Astrocyte of the spinal cord (primary cell): ENCODE data around the gene DENND4A.
"Not testable (repeated sequence)": the region's sequence is repeated elsewhere in the genome, so short reads cannot be mapped to it uniquely, and the experiment has no call there.

Experiments used
- DNase-seq: peaks from one replicate; pipeline ENCODE4 v3.0.0; 2011; ENCODE audit warnings: low read depth, low spot score
- H3K4me3 ChIP-seq: 2 replicates; pipeline ENCODE4 v1.5.1; 2011; ENCODE audit warnings: low read depth, mild to moderate bottlenecking, low read length, moderate library complexity
- in situ Hi-C: cut with HindIII; loops from 2 replicates; pipeline ENCODE4 v1.10.0; 2017; ENCODE audit warnings: low sequenced_read_pairs
- TF ChIP-seq, protein P1 (sequence below): IDR thresholded peaks from 2 replicates; pipeline ENCODE4 v1.5.1; 2012; ENCODE audit warnings: low read depth, mild to moderate bottlenecking, low read length, inconsistent platforms

Gene DENND4A

DNA sequence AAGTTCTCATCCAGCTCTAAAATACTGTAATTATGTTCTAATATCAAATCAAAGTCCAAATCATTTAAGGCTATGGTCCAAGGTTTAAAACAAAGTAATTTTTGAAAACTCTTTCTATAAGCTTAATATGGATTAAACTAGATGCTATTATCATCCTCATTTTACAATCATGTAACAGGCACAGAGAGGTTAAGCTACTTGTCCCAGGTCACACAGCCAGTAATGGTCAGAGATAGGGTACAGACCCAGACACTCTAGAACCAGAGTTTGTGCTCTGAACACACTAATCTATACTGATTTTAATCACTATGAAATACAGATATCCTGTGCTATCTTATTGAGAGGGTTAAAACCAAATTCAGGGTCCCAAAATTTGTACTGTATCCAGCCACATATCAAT is 44.8 kb downstream of the DENND4A start:
- no peak for DNase-seq
- no peak overlapping the region for H3K4me3 ChIP-seq
- in situ Hi-C loops = no loop called here
- TF ChIP-seq, protein P1, sequence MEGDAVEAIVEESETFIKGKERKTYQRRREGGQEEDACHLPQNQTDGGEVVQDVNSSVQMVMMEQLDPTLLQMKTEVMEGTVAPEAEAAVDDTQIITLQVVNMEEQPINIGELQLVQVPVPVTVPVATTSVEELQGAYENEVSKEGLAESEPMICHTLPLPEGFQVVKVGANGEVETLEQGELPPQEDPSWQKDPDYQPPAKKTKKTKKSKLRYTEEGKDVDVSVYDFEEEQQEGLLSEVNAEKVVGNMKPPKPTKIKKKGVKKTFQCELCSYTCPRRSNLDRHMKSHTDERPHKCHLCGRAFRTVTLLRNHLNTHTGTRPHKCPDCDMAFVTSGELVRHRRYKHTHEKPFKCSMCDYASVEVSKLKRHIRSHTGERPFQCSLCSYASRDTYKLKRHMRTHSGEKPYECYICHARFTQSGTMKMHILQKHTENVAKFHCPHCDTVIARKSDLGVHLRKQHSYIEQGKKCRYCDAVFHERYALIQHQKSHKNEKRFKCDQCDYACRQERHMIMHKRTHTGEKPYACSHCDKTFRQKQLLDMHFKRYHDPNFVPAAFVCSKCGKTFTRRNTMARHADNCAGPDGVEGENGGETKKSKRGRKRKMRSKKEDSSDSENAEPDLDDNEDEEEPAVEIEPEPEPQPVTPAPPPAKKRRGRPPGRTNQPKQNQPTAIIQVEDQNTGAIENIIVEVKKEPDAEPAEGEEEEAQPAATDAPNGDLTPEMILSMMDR = no peak

DNA sequence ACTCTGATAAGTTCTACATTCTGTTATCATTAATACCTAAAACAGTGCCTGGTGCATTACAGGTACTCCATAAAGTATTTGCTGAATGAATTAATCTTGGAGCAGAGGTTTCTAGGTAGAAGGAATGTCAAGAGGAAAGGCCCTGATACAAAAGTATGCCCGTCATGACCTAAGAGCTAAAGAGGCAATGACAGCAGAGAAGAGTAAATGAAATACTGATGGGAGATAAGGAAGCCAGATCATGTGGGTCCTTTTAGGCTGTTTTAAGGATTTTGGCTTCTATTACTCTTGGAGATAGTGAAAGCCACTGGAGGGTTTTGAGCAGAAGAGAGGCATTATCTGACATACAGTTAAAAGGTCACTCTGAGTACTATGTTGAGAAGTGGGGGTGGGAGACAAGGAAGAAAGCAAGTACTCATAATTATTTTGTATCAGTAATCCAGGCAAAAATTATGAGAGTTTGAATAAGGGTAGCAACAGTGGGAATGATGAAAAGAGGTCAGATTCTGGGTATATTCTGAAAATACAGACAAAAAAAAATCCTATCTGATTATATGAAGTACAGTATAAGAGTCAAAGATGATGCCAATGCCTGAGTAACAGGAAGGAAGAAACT is 48.3 kb downstream of the DENND4A start:
- TF ChIP-seq, protein P1 = no peak
- H3K4me3 ChIP-seq = no peak overlapping the region
- in situ Hi-C loops = no loop called here
- DNase-seq = no peak

DNA sequence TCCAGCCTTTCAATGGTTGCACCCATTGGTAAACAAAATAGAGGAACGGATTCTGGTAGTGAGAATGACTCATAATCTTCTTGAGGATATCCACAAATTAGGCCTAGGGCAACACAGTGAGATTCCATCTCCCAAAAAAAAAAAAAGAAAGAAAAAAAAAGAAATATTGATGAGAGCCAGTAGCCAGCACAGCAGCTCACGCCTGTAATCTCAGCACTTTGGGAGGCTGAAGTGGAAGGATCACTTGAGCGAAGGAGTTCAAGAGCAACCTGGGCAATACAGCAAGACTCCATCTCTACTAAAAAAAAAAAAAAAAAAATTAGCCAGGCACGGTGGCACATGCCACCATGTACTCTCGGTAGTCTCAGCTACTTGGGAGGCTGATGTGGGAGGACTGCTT is 51.9 kb downstream of the DENND4A start:
- TF ChIP-seq, protein P1 = no peak
- in situ Hi-C loops = no loop called here
- no peak for DNase-seq
- H3K4me3 ChIP-seq = no peak overlapping the region

DNA sequence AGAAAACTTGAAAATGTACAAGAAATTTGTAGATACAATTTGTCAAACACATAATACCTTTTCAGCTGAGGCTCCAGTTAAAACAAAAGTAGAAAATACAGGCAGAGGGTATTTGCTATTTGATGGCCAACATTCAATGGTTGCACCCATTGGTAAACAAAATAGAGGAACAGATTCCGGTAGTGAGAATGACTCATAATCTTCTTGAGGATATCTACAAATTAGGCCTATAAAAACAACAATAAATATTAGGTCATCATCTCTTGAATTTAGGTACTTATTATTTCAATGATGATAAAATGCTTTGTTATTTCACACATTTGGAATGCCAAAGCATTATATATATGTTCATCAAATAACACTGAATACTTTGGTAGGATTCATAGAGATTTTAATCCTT is 53.4 kb downstream of the DENND4A start:
- in situ Hi-C loops = no loop called here
- no peak for DNase-seq
- TF ChIP-seq, protein P1 = no peak
- H3K4me3 ChIP-seq = no peak overlapping the region

DNA sequence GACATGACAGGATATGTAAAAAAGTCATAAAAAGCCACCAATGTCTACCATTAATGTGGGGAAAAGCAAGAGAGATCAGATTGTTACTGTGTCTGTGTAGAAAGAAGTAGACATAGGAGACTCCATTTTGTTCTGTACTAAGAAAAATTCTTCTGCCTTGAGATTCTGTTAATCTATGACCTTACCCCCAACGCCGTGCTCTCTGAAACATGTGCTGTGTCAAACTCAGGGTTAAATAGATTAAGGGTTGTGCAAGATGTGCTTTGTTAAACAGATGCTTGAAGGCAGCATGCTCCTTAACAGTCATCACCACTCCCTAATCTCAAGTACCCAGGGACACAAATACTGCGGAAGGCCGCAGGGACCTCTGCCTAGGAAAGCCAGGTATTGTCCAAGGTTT is 58.5 kb downstream of the DENND4A start:
- H3K4me3 ChIP-seq, in situ Hi-C loops, DNase-seq: not testable (repeated sequence)

DNA sequence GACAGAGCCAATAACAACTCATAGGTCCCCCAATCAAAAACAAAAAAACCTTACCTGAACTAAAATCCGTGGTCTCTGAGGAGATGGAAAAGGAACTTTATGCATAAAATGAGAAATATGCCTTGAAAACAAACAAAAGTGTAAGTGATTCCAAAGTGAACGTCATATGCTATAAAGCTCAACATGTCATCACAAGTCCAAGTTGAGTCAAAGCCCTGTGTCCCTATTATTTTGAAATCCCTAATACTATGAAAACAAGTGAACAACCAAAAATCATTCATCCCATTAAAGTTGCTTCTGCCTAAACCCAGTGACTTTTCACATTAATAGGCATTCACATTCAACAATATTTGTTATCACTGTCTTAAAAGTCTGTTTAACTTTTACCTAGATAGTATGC is 59.4 kb downstream of the DENND4A start:
- in situ Hi-C loops = no loop called here
- DNase-seq = no peak
- TF ChIP-seq, protein P1 = no peak
- H3K4me3 ChIP-seq = no peak overlapping the region

DNA sequence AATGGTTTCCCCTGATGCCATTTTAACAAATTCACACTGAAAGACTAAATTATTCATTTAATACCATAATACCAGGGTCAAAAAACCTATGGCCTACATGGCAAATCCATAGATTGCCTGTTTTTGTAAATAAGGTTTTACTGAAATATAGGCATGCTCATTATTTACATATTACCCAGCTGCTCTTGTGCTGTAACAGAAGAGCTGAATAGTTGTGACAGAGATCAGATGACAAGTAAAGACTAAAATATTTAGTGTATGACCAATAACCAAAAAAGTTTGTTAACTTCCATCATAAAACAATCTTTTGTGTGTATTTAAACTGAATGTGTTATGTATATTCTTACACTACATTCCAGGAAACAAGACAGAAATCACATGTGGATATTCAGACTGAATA is 60.2 kb downstream of the DENND4A start:
- no peak overlapping the region for H3K4me3 ChIP-seq
- no peak for DNase-seq
- TF ChIP-seq, protein P1 = no peak
- in situ Hi-C loops = no loop called here
